HG02623 (cell line): ENCODE data around the gene PHTF2.

ENCODE experiments used
- ATAC-seq: cut with Tn5 transposase; IDR thresholded peaks from one replicate; pipeline ENCODE4 v1.9.1; 2021; ENCODE audit warnings: moderate library complexity; ENCODE audit not compliant: unreplicated experiment

The PHTF2 gene

GRCh38 chr7:77791956-77792355 lies 6.6 kb upstream of the PHTF2 start:
- ATAC-seq, result no peak

GRCh38 chr7:77794000-77794399 lies 4.6 kb upstream of the PHTF2 start:
- no peak for ATAC-seq

- ATAC-seq, result no peak
Measured at GRCh38 chr7:77796109-77796508, 2.5 kb upstream of the PHTF2 start.

GRCh38 chr7:77796960-77797359 lies 1.6 kb upstream of the PHTF2 start:
- no peak for ATAC-seq

GRCh38 chr7:77797734-77798393 lies 709 bp upstream of the PHTF2 start:
- ATAC-seq, result peak; percentile 23

GRCh38 chr7:77799078-77799964 lies 748 bp downstream of the PHTF2 start:
- no peak for ATAC-seq

GRCh38 chr7:77800158-77800557 lies 1.6 kb downstream of the PHTF2 start:
- ATAC-seq, result no peak

- no peak for ATAC-seq
Measured at GRCh38 chr7:77800730-77801129, 2.2 kb downstream of the PHTF2 start.

- ATAC-seq, result no peak
Measured at GRCh38 chr7:77802557-77803405, 4.2 kb downstream of the PHTF2 start.

- no peak for ATAC-seq
Measured at GRCh38 chr7:77806425-77806824, 7.9 kb downstream of the PHTF2 start.

GRCh38 chr7:77808517-77808916 lies 9.9 kb downstream of the PHTF2 start:
- no peak for ATAC-seq

GRCh38 chr7:77811516-77812289 lies 13.1 kb downstream of the PHTF2 start:
- no peak for ATAC-seq

GRCh38 chr7:77812290-77812685 lies 13.7 kb downstream of the PHTF2 start:
- ATAC-seq, result no peak

- no peak for ATAC-seq
Measured at GRCh38 chr7:77813180-77813579, 14.6 kb downstream of the PHTF2 start.

- ATAC-seq, result no peak
Measured at GRCh38 chr7:77819021-77819420, 20.4 kb downstream of the PHTF2 start.

- no peak for ATAC-seq
Measured at GRCh38 chr7:77820967-77821366, 22.4 kb downstream of the PHTF2 start.

- no peak for ATAC-seq
Measured at GRCh38 chr7:77822269-77822668, 23.7 kb downstream of the PHTF2 start.

- no peak for ATAC-seq
Measured at GRCh38 chr7:77823787-77824186, 25.2 kb downstream of the PHTF2 start.

GRCh38 chr7:77824636-77825035 lies 26.1 kb downstream of the PHTF2 start:
- no peak for ATAC-seq

- ATAC-seq, result no peak
Measured at GRCh38 chr7:77825131-77825530, 26.6 kb downstream of the PHTF2 start.

GRCh38 chr7:77826300-77826699 lies 27.7 kb downstream of the PHTF2 start:
- ATAC-seq, result no peak
